ENCODE results near the gene CCDC7.

GRCh38 chr10:32738958-32739357 is 293.0 kb downstream of the CCDC7 start:
- TF ChIP-seq CTCF (conservative IDR thresholded peaks at IDR 0.05) (no peak), EZH2 (IDR thresholded peaks at IDR 0.05; ENCODE audit: low read depth) (no peak)
